Transverse colon (tissue), 4 donors: ENCODE results near the gene CD40.

ENCODE experiments used
- EP300 ChIP-seq: sonication (generic); formaldehyde crosslinking; IDR thresholded peaks from one replicate; pipeline ENCODE4 v1.6.1; 2017; ENCODE audit warnings: antibody characterized with exemption, low read depth
- POLR2A ChIP-seq: fragments of 450-650 bp; IDR thresholded peaks from one replicate; pipeline ENCODE4 v1.6.1; 2016; ENCODE audit warnings: antibody characterized with exemption, mild to moderate bottlenecking, moderate library complexity
- POLR2AphosphoS5 ChIP-seq, 3 donors: sonication (generic); formaldehyde crosslinking; IDR thresholded peaks; one replicate each; pipeline ENCODE4 v1.6.1; 2016; ENCODE audit warnings: antibody characterized with exemption in 3 of 3
- TF ChIP-seq, protein P1 (sequence below), 5 experiments: fragments of 200-600 bp in 3 of 5; fragments of 450-650 bp in 2 of 5; sonication (generic) in 3 of 5; IDR thresholded peaks; 1 replicate in 2 of 5; 2 replicates in 3 of 5; pipeline ENCODE4 v1.5.1; 2016 to 2017; ENCODE audit warnings: antibody characterized with exemption in 5 of 5, inconsistent platforms in 3 of 5, mild to moderate bottlenecking in 2 of 5, moderate library complexity in 1 of 5

DNA sequence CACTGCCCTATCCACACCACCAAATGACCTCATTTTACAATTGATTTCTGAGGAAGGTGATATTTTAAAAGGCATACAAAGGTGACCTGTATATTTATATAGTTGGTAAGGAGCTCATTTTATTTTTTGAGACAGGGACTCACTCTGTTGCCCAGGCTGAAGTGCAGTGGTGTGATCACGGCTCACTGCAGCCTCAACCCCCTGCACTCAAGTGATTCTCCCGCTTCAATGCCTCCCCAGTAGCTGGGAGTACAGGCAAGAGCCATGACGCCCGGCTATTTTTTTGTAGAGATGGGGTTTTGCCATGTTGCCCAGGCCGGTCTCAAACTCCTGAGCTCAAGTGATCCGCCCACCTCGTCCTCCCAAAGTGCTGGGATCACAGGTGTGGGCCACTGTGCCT lies 41.3 kb upstream of the CD40 start:
- TF ChIP-seq EP300 = no peak
- TF ChIP-seq, protein P1, sequence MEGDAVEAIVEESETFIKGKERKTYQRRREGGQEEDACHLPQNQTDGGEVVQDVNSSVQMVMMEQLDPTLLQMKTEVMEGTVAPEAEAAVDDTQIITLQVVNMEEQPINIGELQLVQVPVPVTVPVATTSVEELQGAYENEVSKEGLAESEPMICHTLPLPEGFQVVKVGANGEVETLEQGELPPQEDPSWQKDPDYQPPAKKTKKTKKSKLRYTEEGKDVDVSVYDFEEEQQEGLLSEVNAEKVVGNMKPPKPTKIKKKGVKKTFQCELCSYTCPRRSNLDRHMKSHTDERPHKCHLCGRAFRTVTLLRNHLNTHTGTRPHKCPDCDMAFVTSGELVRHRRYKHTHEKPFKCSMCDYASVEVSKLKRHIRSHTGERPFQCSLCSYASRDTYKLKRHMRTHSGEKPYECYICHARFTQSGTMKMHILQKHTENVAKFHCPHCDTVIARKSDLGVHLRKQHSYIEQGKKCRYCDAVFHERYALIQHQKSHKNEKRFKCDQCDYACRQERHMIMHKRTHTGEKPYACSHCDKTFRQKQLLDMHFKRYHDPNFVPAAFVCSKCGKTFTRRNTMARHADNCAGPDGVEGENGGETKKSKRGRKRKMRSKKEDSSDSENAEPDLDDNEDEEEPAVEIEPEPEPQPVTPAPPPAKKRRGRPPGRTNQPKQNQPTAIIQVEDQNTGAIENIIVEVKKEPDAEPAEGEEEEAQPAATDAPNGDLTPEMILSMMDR (IDR thresholded peaks at IDR 0.05) = no peak
- TF ChIP-seq POLR2AphosphoS5 (IDR thresholded peaks at IDR 0.05) = no peak
- no peak for TF ChIP-seq POLR2A
